ENCODE data around the gene KCNMA1.
"Not testable (repeated sequence)": the region's sequence is repeated elsewhere in the genome, so short reads cannot be mapped to it uniquely, and the experiment has no call there.

Gene KCNMA1

GRCh38 chr10:77532068-77532467, 105.5 kb downstream of the KCNMA1 start:
- DNase-seq (ENCODE audit: low spot score) = peak; percentile 65

GRCh38 chr10:77531441-77532001, 106.1 kb downstream of the KCNMA1 start:
- DNase-seq (ENCODE audit: low spot score) = peak; percentile 81

- DNase-seq (ENCODE audit: low spot score) = no peak
These were observed 107.6 kb downstream of the KCNMA1 start for GRCh38 chr10:77530011-77530410.

DNA sequence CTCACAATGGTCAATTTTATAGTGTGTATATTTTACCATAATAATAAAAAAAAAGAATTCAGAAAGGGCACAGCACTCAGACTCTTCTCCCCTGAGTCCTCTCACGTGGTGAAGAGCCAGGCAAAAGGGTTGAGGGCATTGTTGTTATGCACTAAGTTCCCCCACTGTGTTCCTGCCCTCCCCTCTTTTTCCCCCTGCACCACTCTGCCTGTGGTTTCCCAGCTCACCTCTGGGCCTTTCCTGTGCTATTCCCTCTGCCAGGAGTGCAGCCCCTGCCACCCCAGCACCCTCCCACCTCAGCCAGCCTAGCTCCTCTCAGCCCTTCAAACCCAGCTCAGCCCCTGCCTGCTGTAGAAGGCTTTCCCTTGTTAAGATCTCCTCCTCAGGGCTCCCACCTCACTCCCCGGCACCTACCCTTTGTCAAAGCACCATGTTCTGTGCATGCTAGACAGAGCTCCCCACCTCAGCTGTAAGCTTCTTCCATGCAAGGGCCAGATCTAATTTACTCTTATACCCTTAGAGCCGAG, 108.5 kb downstream of the KCNMA1 start:
- DNase-seq (ENCODE audit: low spot score) = no peak

- DNase-seq (ENCODE audit: low spot score) = no peak
These were observed 109.8 kb downstream of the KCNMA1 start for GRCh38 chr10:77527839-77528238.

GRCh38 chr10:77526868-77527617, 110.6 kb downstream of the KCNMA1 start:
- DNase-seq (ENCODE audit: low spot score) = no peak

DNA sequence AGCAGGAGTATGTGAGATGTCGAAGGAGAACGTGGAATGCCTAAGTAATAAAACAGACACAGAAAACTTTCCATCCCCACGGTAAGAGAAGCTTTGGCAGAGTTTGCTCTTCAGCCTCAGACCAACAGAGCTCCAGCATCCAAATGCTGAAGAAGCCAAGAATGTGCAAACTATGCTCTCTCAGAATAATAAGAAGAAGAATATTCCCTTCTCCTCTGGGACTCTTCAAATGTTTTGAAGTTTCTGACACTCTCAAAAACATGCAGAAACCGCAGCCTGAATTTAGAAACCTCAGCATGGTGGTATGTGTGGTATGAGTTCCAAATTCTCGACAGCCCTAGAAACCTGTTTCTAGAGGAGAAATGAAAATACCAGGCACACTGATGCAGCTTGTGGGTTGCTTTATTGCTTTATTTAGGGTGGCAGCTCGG, 113.3 kb downstream of the KCNMA1 start:
- peak; percentile 88 for DNase-seq (ENCODE audit: low spot score)

DNA sequence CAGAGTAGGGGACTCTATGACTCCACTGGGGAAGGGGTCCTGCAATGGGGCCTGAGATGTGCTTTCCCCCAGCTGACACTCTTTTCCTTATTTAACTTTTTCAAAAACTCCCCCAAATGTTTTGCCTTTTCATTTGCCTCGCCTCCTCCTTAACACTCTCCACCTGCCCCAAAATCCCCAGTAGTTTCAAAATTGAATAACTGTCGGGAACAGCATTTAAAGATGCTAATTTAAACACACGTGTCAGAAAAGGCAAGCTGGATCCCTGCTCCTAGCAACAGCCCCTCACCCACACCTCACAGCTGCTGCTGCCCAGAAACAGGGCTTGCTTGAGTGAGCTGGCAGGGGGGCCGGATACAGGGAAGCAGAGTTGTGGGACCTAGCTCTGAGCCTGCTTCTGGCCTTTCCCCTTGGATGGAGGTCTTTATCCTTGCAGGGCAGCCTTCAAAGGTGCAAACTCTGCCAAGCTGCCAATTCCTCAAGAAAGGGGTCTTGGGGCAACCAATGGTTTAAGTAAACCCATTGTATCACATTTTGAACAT, 115.3 kb downstream of the KCNMA1 start:
- no peak for DNase-seq (ENCODE audit: low spot score)

GRCh38 chr10:77520995-77521394, 116.6 kb downstream of the KCNMA1 start:
- DNase-seq (ENCODE audit: low spot score) = no peak

DNA sequence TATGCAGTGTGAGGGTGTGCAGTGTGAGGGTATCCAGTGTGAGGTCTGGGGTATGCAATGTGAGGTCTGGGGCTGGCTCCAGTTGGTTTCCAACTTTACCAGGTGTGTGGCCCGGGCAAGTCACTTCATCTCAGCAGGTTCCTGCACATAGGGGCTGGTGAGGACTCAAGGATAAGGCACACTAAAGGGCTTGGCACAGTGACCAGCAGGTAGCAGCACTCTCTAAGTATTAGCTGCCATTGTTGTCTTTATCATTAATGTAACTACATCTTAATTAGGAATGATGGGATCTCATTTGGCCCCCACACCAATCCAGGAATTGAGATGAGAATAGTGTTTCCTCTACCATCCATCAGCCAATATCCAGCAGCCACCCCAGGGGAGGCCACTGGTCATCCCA, 117.3 kb downstream of the KCNMA1 start:
- no peak for DNase-seq (ENCODE audit: low spot score)

- not testable (repeated sequence) for DNase-seq (ENCODE audit: low spot score)
These were observed 117.8 kb downstream of the KCNMA1 start for GRCh38 chr10:77519791-77520190.

GRCh38 chr10:77518910-77519274, 118.7 kb downstream of the KCNMA1 start:
- DNase-seq (ENCODE audit: low spot score) = no peak

DNA sequence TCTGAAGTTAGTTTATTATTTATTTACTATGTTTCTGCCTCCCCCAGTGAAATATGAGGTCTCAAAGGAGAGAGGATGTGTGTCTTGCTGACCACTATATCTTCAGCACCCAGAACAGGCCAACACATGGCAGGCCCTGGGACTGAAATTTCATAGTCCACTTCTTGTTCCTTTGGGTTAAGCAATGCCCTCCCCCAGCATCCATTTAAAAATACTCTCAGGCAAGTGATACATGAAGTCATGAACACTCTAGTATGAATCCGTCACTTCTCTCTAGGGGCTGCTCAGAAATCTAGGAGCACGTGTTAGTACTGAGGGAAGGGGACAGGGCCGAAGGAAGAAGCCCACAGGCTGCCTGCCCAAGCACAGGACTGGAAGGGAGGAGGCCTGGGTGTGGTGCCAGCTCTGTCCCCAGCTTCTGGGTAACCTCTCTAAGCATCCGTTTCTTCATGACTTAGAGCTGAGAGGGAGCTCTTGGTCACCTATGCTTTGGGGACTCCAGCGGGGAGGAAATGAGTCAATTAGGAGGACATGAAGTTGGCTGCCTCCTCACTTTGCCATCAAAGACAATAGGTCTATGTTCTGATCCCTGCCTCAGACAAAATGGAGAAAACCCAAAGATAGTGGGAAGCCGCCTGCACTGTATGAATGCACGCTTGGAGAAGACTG, 119.2 kb downstream of the KCNMA1 start:
- DNase-seq (ENCODE audit: low spot score) = no peak

DNA sequence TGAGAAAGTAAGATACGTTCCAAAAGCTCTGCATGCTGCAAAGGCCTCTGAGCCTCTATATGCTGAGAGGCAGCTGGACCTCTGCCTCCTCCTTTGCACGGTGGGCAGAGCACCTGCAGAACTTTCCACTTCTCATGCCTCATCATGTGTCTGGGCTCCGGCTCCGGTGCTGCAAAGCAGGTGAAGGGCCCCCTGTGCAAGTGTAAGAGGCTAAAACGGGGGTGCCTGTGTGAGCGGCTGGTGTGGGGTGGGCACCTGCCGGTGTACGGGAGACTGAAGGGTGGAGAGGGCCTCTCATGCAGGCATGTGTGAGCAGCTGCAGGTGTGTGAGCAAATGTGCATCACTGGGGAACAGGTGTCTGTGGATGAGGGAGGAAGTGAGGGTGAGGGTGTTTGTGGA, 121.0 kb downstream of the KCNMA1 start:
- DNase-seq (ENCODE audit: low spot score) = no peak

DNA sequence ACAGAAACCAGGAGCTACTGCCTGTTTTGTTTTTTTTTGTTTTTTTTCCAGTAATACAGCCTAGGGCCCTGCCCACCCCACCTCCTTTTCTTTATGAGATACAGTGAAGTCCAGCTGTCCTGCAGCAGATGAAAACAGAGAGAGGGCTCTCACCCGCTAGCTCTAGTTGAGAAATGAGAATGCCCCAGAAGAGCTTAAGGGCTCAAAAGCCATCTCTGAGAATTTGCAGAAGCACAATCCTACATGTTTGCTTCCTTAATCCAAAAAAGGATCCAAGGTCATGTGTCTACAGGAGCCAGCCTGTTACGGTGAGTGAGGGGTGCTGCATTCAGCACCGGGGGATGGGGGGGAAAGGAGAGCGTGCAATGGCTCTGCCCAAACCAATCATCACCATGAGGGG, 122.7 kb downstream of the KCNMA1 start:
- no peak for DNase-seq (ENCODE audit: low spot score)

GRCh38 chr10:77513781-77514331, 123.8 kb downstream of the KCNMA1 start:
- peak; percentile 89 for DNase-seq (ENCODE audit: low spot score)

DNA sequence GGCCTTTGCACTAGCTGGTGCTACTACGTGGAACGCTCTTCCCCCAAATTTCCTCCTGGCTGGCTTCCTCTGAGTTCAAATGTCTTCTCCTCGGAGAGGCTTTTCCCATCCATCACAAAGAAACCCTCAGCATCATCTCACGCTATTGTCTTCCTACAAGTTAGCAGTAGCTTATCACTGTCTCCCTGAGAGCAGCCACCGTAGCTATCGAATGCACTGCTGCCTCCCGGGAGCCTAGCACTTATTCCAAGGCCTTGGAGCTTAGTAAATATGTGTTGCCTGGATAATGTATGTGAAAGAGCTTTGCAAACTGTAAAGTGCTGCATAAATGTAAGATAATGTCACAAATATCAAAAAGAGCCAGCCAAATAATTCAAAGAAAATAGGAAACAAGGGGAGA, 124.4 kb downstream of the KCNMA1 start:
- DNase-seq (ENCODE audit: low spot score) = no peak

DNA sequence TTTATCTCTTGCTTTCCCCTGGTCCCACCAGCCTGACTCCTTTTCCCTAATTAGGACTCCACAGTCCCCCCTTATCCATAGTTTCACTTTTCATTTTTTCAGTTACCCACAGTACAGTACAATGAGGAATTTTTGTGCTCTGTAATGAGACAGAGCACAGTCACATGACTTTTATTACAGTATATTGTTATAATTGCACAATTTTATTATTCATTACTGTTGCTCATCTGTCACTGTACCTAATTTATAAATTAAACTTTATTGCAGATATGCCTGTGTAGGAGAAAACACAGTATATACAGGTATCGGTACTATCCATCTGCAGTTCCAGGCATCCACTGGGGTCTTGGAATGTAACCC, 125.4 kb downstream of the KCNMA1 start:
- no peak for DNase-seq (ENCODE audit: low spot score)

DNA sequence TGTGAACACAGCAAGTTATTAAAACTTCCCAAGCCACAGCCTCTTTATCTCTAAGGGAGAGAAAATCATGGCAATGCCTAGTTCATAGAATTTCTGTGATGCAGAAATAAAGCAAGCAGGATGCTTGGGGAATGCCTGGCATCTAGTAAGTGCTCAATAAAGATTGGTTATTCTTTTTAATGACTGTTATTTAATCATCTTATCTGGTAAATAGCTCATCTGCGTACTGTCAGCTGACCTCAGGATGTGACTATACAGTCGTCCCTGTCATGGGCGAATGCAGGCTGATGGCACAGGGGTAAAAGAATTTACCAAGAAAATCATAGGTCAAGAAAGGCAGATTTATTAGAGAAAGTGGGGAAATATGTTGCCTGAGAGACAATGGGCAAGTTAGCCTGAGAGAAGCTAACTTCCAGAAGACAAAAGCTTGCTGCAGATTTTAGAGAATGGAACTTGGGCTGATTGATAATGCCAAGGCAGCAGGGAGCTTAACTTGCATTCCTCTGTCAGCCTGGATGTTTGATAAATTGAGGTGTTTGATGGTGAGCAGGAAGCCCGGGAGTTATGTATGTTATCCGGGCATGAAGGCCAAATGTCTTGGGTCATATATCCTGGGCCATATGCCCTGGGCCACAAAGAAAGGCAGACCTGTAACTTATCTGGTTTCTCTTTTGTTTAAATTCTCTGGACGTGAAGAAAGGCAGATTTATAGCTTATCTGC, 126.0 kb downstream of the KCNMA1 start:
- DNase-seq (ENCODE audit: low spot score) = no peak

DNA sequence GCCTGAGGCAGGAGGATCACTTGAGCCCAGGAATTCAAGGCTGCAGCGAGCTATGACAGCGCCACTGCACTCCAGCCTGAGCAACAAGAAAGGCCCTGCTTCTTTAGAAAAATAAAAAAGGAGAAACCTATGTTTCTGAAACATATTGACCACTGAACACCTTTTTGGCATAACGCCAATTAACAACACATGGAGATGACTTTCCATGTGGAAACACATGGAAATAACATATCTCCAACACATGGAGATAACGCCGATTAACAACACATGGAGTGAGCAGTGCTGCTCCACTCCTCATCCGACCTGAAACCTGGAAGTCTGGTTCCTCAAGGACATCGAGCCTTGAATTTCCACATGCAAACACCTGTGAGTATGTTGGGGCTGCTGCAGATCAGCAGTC, 126.9 kb downstream of the KCNMA1 start:
- no peak for DNase-seq (ENCODE audit: low spot score)

GRCh38 chr10:77510294-77510693, 127.3 kb downstream of the KCNMA1 start:
- DNase-seq (ENCODE audit: low spot score) = no peak

DNA sequence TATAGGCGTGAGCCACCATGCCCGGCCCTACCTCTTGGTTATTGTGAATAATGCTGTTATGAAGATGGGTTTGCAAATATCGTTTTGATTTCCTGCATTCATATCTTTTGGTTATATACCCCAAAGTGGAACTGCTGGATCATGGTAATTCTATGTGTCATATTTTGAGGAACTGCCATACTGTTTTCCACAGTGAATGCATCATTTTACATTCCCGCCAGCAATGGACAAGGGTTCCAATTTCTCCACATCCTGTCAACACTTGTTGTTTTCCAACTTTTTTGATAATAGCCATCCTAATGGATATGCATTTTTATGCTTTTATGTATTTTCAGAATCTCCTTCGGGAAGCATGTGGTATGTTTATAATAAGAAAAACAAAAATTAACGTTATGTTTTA, 128.2 kb downstream of the KCNMA1 start:
- DNase-seq (ENCODE audit: low spot score) = no peak

Data from GM03348 (cell line).